K562 (cell line): ENCODE measurements around the gene USP16. TPM values are rescaled to one million over a fixed set of nuclear protein-coding genes. Genes with fewer than 3 reads are reported as not detected.

ENCODE experiments used
- MXI1 ChIP-seq: IDR thresholded peaks from 2 replicates; pipeline ENCODE4 v1.6.1; 2011; ENCODE audit warnings: low read depth, mild to moderate bottlenecking, improper control_type of control experiment, low read length
- POLR2H ChIP-seq: IDR thresholded peaks from 2 replicates; pipeline ENCODE4 v1.6.1; 2016; ENCODE audit warnings: missing genetic modification characterization, low read depth, mild to moderate bottlenecking, control low read depth, missing compliant biosample characterization, moderate library complexity
- RBM17 ChIP-seq: fragments of 200-400 bp; formaldehyde crosslinking; IDR thresholded peaks from 2 replicates; pipeline ENCODE4 v1.6.1; 2017; ENCODE audit warnings: low read depth, mild to moderate bottlenecking, low read length, borderline replicate concordance
- SMARCE1 ChIP-seq: fragments of 450-650 bp; IDR thresholded peaks from 2 replicates; pipeline ENCODE4 v1.7.1; 2016; ENCODE audit warnings: mild to moderate bottlenecking
- polyA plus RNA-seq, 8 experiments: library from polyadenylated mRNA; depleted of rRNA in 4 of 8; stranded (reverse) in 5 of 8; unstranded in 3 of 8; fragments of >200 nt; fragmentation: Nextera tagmentation in 2 of 8; fragmentation: Illumina TruSeq in 1 of 8; extraction: Ambion mirVana in 2 of 8; extraction: Trizol in 1 of 8; gene quantifications; 2 replicates each; pipeline versions ENCODE4 v1.2.1 to v1.2.3, GENCODE V29; 2011 to 2014; ENCODE audit warnings: inconsistent platforms in 1 of 8, missing spikeins in 1 of 8
- total RNA-seq, 7 experiments: library from RNA; depleted of rRNA in 6 of 7; stranded (reverse); fragments of >200 nt in 6 of 7; fragmentation: Illumina TruSeq in 2 of 7; extraction: Trizol in 2 of 7; gene quantifications; 2 replicates each; pipeline versions ENCODE4 v1.2.1 to v1.2.3, GENCODE V29; 2011 to 2021; ENCODE audit warnings: low replicate concordance in 1 of 7
- TF ChIP-seq, protein P1 (sequence below): fragments of 250-450 bp; sonication (Bioruptor Pico); IDR thresholded peaks from 2 replicates; pipeline ENCODE4 v1.5.0; 2021
- TF ChIP-seq, protein P2 (sequence below): sonication (generic); formaldehyde crosslinking; IDR thresholded peaks from 2 replicates; pipeline ENCODE4 v1.8.0; 2023; ENCODE audit warnings: missing genetic modification reagents, mild to moderate bottlenecking, borderline replicate concordance
- TF ChIP-seq, protein P3 (sequence below): fragments of 200-800 bp; sonication (Bioruptor generic); IDR thresholded peaks from 2 replicates; pipeline ENCODE4 v1.6.1; 2017; ENCODE audit warnings: missing genetic modification characterization, missing compliant biosample characterization
- TF ChIP-seq, protein P4 (sequence below): fragments of 450-650 bp; formaldehyde crosslinking; IDR thresholded peaks from 2 replicates; pipeline ENCODE4 v1.4.0; 2022; ENCODE audit warnings: missing genetic modification characterization
- TF ChIP-seq, protein P5 (sequence below), 2 experiments: fragments of 450-650 bp; IDR thresholded peaks; 2 replicates each; pipeline ENCODE4 v1.6.1; 2016

The USP16 gene
- total and polyA plus RNA-seq, 9 of the 15 experiments (the other 6 are each of a cell fraction or from before 2014, with no cell fraction given): 38.4 to 90.9 (median 62.8) TPM

DNA sequence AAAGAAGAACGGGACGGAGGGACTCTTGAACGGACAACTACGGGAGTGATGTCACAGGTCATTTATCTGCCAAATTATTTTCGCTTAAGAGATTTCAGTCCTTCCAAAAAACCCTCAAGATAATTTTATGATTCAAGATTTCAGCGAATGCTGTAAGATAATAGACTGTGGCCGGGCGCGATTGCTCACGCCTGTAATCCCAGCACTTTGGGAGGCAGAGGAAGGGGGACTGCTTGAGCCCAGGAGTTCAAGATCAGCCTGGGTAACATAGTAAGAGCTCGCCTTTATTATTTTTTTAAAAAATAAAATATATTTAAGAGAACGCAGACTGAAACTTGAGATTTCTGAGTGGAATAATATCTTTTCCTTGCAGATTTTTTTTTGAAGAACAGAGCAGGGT, 5.9 kb upstream of the USP16 start (continued):
- TF ChIP-seq, protein P1, sequence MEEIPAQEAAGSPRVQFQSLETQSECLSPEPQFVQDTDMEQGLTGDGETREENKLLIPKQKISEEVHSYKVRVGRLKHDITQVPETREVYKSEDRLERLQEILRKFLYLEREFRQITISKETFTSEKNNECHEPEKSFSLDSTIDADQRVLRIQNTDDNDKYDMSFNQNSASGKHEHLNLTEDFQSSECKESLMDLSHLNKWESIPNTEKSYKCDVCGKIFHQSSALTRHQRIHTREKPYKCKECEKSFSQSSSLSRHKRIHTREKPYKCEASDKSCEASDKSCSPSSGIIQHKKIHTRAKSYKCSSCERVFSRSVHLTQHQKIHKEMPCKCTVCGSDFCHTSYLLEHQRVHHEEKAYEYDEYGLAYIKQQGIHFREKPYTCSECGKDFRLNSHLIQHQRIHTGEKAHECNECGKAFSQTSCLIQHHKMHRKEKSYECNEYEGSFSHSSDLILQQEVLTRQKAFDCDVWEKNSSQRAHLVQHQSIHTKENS (CRISPR knock-in tag): no peak
- TF ChIP-seq SMARCE1: 0 out of 2 replicates have a peak, but pooled peaks have one; percentile 14
- TF ChIP-seq, protein P2, sequence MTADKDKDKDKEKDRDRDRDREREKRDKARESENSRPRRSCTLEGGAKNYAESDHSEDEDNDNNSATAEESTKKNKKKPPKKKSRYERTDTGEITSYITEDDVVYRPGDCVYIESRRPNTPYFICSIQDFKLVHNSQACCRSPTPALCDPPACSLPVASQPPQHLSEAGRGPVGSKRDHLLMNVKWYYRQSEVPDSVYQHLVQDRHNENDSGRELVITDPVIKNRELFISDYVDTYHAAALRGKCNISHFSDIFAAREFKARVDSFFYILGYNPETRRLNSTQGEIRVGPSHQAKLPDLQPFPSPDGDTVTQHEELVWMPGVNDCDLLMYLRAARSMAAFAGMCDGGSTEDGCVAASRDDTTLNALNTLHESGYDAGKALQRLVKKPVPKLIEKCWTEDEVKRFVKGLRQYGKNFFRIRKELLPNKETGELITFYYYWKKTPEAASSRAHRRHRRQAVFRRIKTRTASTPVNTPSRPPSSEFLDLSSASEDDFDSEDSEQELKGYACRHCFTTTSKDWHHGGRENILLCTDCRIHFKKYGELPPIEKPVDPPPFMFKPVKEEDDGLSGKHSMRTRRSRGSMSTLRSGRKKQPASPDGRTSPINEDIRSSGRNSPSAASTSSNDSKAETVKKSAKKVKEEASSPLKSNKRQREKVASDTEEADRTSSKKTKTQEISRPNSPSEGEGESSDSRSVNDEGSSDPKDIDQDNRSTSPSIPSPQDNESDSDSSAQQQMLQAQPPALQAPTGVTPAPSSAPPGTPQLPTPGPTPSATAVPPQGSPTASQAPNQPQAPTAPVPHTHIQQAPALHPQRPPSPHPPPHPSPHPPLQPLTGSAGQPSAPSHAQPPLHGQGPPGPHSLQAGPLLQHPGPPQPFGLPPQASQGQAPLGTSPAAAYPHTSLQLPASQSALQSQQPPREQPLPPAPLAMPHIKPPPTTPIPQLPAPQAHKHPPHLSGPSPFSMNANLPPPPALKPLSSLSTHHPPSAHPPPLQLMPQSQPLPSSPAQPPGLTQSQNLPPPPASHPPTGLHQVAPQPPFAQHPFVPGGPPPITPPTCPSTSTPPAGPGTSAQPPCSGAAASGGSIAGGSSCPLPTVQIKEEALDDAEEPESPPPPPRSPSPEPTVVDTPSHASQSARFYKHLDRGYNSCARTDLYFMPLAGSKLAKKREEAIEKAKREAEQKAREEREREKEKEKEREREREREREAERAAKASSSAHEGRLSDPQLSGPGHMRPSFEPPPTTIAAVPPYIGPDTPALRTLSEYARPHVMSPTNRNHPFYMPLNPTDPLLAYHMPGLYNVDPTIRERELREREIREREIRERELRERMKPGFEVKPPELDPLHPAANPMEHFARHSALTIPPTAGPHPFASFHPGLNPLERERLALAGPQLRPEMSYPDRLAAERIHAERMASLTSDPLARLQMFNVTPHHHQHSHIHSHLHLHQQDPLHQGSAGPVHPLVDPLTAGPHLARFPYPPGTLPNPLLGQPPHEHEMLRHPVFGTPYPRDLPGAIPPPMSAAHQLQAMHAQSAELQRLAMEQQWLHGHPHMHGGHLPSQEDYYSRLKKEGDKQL: no peak
- TF ChIP-seq POLR2H (tag): no peak
- TF ChIP-seq, protein P3, sequence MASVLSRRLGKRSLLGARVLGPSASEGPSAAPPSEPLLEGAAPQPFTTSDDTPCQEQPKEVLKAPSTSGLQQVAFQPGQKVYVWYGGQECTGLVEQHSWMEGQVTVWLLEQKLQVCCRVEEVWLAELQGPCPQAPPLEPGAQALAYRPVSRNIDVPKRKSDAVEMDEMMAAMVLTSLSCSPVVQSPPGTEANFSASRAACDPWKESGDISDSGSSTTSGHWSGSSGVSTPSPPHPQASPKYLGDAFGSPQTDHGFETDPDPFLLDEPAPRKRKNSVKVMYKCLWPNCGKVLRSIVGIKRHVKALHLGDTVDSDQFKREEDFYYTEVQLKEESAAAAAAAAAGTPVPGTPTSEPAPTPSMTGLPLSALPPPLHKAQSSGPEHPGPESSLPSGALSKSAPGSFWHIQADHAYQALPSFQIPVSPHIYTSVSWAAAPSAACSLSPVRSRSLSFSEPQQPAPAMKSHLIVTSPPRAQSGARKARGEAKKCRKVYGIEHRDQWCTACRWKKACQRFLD (CRISPR knock-in tag): peak; percentile 6; the same call in 1 of the 2 replicates
- TF ChIP-seq RBM17: no peak
- TF ChIP-seq, protein P4, sequence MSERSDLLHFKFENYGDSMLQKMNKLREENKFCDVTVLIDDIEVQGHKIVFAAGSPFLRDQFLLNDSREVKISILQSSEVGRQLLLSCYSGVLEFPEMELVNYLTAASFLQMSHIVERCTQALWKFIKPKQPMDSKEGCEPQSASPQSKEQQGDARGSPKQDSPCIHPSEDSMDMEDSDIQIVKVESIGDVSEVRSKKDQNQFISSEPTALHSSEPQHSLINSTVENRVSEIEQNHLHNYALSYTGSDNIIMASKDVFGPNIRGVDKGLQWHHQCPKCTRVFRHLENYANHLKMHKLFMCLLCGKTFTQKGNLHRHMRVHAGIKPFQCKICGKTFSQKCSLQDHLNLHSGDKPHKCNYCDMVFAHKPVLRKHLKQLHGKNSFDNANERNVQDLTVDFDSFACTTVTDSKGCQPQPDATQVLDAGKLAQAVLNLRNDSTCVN (CRISPR knock-in tag): no peak
- TF ChIP-seq, protein P5, sequence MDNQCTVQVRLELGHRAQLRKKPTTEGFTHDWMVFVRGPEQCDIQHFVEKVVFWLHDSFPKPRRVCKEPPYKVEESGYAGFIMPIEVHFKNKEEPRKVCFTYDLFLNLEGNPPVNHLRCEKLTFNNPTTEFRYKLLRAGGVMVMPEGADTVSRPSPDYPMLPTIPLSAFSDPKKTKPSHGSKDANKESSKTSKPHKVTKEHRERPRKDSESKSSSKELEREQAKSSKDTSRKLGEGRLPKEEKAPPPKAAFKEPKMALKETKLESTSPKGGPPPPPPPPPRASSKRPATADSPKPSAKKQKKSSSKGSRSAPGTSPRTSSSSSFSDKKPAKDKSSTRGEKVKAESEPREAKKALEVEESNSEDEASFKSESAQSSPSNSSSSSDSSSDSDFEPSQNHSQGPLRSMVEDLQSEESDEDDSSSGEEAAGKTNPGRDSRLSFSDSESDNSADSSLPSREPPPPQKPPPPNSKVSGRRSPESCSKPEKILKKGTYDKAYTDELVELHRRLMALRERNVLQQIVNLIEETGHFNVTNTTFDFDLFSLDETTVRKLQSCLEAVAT (IDR thresholded peaks at IDR 0.05): peak in 1 of 2 experiments; percentile 94; a peak in 2 of 4 replicates
- no peak for TF ChIP-seq MXI1
